AG08395 (cell line): ENCODE results near the gene ENDOV.
"Not testable (repeated sequence)": the region's sequence is repeated elsewhere in the genome, so short reads cannot be mapped to it uniquely, and the experiment has no call there.

ENCODE experiments used
- DNase-seq: peaks from one replicate; pipeline ENCODE4 v3.0.0; 2012; ENCODE audit warnings: mixed read lengths, low spot score

ENDOV gene

GRCh38 chr17:80388601-80389000 lies 26.4 kb upstream of the ENDOV start:
- DNase-seq = no peak

GRCh38 chr17:80389011-80389995 lies 25.7 kb upstream of the ENDOV start:
- DNase-seq = no peak

GRCh38 chr17:80393241-80393890 lies 21.6 kb upstream of the ENDOV start:
- no peak for DNase-seq

GRCh38 chr17:80393961-80394360 lies 21.0 kb upstream of the ENDOV start:
- DNase-seq = no peak

- DNase-seq = no peak
Measured at GRCh38 chr17:80394629-80395216, 20.2 kb upstream of the ENDOV start.

GRCh38 chr17:80395402-80396151 lies 19.4 kb upstream of the ENDOV start:
- no peak for DNase-seq

GRCh38 chr17:80396157-80397033 lies 18.6 kb upstream of the ENDOV start:
- DNase-seq = no peak

GRCh38 chr17:80397034-80397387 lies 18.0 kb upstream of the ENDOV start:
- no peak for DNase-seq

- DNase-seq = no peak
Measured at GRCh38 chr17:80397686-80398085, 17.3 kb upstream of the ENDOV start.

GRCh38 chr17:80401086-80401485 lies 13.9 kb upstream of the ENDOV start:
- DNase-seq = not testable (repeated sequence)

GRCh38 chr17:80402102-80402501 lies 12.9 kb upstream of the ENDOV start:
- not testable (repeated sequence) for DNase-seq

- no peak for DNase-seq
Measured at GRCh38 chr17:80402959-80403358, 12.0 kb upstream of the ENDOV start.

- DNase-seq = no peak
Measured at GRCh38 chr17:80406146-80406545, 8.8 kb upstream of the ENDOV start.

GRCh38 chr17:80407917-80408316 lies 7.0 kb upstream of the ENDOV start:
- DNase-seq = not testable (repeated sequence)

- DNase-seq = no peak
Measured at GRCh38 chr17:80408872-80409271, 6.1 kb upstream of the ENDOV start.

- DNase-seq = no peak
Measured at GRCh38 chr17:80409626-80410025, 5.3 kb upstream of the ENDOV start.

- DNase-seq = not testable (repeated sequence)
Measured at GRCh38 chr17:80410441-80411087, 4.4 kb upstream of the ENDOV start.

GRCh38 chr17:80413771-80414507 lies 1.0 kb upstream of the ENDOV start:
- DNase-seq = no peak

GRCh38 chr17:80414508-80414802 lies 512 bp upstream of the ENDOV start:
- DNase-seq = no peak

- DNase-seq = no peak
Measured at GRCh38 chr17:80415626-80416137, 715 bp downstream of the ENDOV start.
